Measurements from ENCODE around the gene IFT25. TPM values are rescaled to one million over a fixed set of nuclear protein-coding genes. Genes with fewer than 3 reads are reported as not detected.

IFT25 gene
- total and polyA plus RNA-seq, 2 of the 13 experiments (the other 11 are each of a cell fraction or from before 2014, with no cell fraction given), result 19.7 to 48.0 TPM

DNA sequence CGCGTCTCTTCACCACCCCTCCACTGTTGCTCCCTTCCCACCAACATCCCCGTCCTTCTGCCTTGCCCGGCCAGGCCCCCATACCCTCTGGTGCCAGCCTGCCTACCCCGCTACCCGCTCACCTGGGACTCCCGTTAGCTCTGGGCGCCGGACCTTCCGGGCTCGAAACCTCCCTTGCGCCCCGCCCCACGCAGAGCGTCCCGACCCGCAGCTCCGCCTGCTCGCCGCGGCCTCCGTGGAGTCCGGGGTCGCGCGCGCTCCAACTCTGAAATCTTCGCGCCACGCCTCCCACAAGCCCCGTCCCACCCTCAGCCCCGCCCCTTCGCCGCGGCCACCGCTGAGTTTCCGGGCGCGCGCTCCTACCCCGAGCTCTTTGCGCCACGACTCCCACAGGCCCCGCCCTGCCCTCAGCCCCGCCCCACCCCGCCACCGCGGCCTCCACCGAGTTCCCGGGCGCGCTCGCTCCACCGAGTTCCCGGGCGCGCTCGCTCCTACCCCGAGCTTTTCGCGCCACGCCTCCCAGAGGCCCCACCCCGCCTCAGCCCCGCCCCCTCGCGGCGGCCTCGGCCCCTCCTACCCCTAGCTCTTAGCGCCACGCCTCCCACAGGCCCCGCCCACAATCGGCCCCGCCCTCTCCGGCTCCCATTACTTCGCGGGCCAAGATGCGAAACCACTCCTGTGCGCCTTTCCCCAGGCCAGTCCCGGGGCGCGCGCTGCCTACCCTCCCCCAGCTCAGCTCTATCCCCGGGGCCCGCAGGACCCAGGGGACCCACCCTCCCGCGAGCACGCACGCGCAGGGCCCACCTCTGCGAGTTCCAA is at the start of gene IFT25 (continued):
- no peak for TF ChIP-seq AKNA (CRISPR knock-in tag; IDR thresholded peaks at IDR 0.05; ENCODE audit: borderline replicate concordance)
- no peak for TF ChIP-seq ZBTB7A (CRISPR knock-in tag; IDR thresholded peaks at IDR 0.05)
- no peak for TF ChIP-seq EED (CRISPR knock-in tag; IDR thresholded peaks at IDR 0.05)
- TF ChIP-seq REL (CRISPR knock-in tag; conservative IDR thresholded peaks at IDR 0.05), result 0 out of 2 replicates have a peak, but pooled peaks have one; percentile 43
- TF ChIP-seq SALL2 (CRISPR knock-in tag; IDR thresholded peaks at IDR 0.05), result 0 out of 2 replicates have a peak, but pooled peaks have one; percentile 29
- TF ChIP-seq ZBTB14 (CRISPR knock-in tag; IDR thresholded peaks at IDR 0.05), result peak; percentile 89
- TF ChIP-seq NBN (conservative IDR thresholded peaks at IDR 0.05), result no peak
- TF ChIP-seq FOXA1 (IDR thresholded peaks at IDR 0.05), result no peak
- TF ChIP-seq FOXA1 (CRISPR knock-in tag; IDR thresholded peaks at IDR 0.05), result no peak
- peak; percentile 69; the same call in 1 of the 2 replicates for TF ChIP-seq SIN3A (IDR thresholded peaks at IDR 0.05; ENCODE audit: borderline replicate concordance, low read depth, low read length)
- TF ChIP-seq TERF1 (CRISPR knock-in tag; IDR thresholded peaks at IDR 0.05), result no peak
- peak; percentile 78 for TF ChIP-seq ZFP91 (CRISPR knock-in tag; IDR thresholded peaks at IDR 0.05; ENCODE audit: borderline replicate concordance)
- no peak for TF ChIP-seq ZNF484 (CRISPR knock-in tag; IDR thresholded peaks at IDR 0.05; ENCODE audit: borderline replicate concordance, low read depth)
- no peak for TF ChIP-seq RFX3 (CRISPR knock-in tag; IDR thresholded peaks at IDR 0.05)
- TF ChIP-seq ZIK1 (CRISPR knock-in tag; IDR thresholded peaks at IDR 0.05; ENCODE audit: borderline replicate concordance, low read depth), result 0 out of 2 replicates have a peak, but pooled peaks have one; percentile 31
- no peak for TF ChIP-seq ZNF720 (CRISPR knock-in tag; IDR thresholded peaks at IDR 0.05)
- TF ChIP-seq CBFB (CRISPR knock-in tag; IDR thresholded peaks at IDR 0.05), result no peak
- no peak for TF ChIP-seq CHD2 (IDR thresholded peaks at IDR 0.05; ENCODE audit: low read depth, low read length)
- TF ChIP-seq ZNF160 (CRISPR knock-in tag; IDR thresholded peaks at IDR 0.05), result no peak
- no peak for TF ChIP-seq ZBTB1 (CRISPR knock-in tag; IDR thresholded peaks at IDR 0.05; ENCODE audit: borderline replicate concordance)
- TF ChIP-seq KDM6A (CRISPR knock-in tag; IDR thresholded peaks at IDR 0.05; ENCODE audit: low read depth), result no peak
- no peak for TF ChIP-seq PRMT3 (CRISPR knock-in tag; IDR thresholded peaks at IDR 0.05; ENCODE audit: borderline replicate concordance, low read depth)

Measured in HepG2 (cell line).